HG02610 (cell line): ENCODE data around the gene CRTC2.

Experiments used
- ATAC-seq: cut with Tn5 transposase; IDR thresholded peaks from one replicate; pipeline ENCODE4 v1.9.1; 2021; ENCODE audit warnings: mild to moderate bottlenecking, moderate library complexity; ENCODE audit not compliant: unreplicated experiment

CRTC2 gene

DNA sequence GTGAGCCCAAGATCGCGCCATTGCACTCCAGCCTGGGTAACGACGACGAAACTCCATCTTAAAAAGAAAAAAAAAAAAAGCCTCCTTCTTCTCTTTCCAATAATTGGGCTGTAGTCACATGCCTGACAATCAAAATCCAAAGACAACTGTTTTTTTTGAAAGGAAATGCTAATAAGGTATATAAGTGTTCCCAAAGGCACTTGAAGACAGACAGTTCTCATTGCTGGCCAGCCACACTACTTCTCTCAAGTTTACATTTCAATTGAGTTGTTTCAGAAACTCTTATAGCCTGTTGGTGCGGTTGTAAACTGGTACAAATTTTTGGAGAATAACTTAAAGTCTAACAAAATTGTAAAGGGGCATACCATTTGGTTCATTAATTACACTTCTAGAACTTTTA is 58.9 kb downstream of the CRTC2 start:
- ATAC-seq: no peak
